Smooth muscle cell (in vitro differentiated cells): ENCODE data around the gene GDF15. TPM values are rescaled to one million over a fixed set of nuclear protein-coding genes. Genes with fewer than 3 reads are reported as not detected.

Experiments used
- DNase-seq: peaks from one replicate; lab custom pipeline; 2025; ENCODE audit not compliant: unreplicated experiment; lab: John Stamatoyannopoulos, UW
- H2AFZ ChIP-seq: fragments of 200-600 bp; sonication (generic); 2 replicates; pipeline ENCODE4 v1.6.0; 2016; ENCODE audit warnings: antibody characterized with exemption, low read depth, mild to moderate bottlenecking
- H3F3A ChIP-seq: fragments of 200-600 bp; sonication (generic); 2 replicates; pipeline ENCODE4 v1.6.0; 2017; ENCODE audit warnings: antibody characterized with exemption, low read depth
- H3K27ac ChIP-seq: fragments of 200-600 bp; sonication (generic); 2 replicates; pipeline ENCODE4 v1.5.1; 2016; ENCODE audit warnings: low read depth, mild to moderate bottlenecking
- H3K27me3 ChIP-seq: fragments of 200-600 bp; sonication (generic); 2 replicates; pipeline ENCODE4 v1.6.1; 2016; ENCODE audit warnings: low read depth, mild to moderate bottlenecking
- H3K36me3 ChIP-seq: fragments of 200-600 bp; sonication (generic); 2 replicates; pipeline ENCODE4 v1.5.1; 2016; ENCODE audit warnings: low read depth
- H3K4me1 ChIP-seq: fragments of 200-600 bp; sonication (generic); 2 replicates; pipeline ENCODE4 v1.5.1; 2016; ENCODE audit warnings: low read depth
- H3K4me2 ChIP-seq: fragments of 200-600 bp; sonication (generic); 2 replicates; pipeline ENCODE4 v1.6.0; 2016; ENCODE audit warnings: mild to moderate bottlenecking
- H3K4me3 ChIP-seq: fragments of 200-600 bp; sonication (generic); 2 replicates; pipeline ENCODE4 v1.5.1; 2016; ENCODE audit warnings: mild to moderate bottlenecking
- H3K79me2 ChIP-seq: fragments of 200-600 bp; sonication (generic); 2 replicates; pipeline ENCODE4 v1.6.0; 2016; ENCODE audit warnings: low read depth, mild to moderate bottlenecking
- H3K9ac ChIP-seq: fragments of 200-600 bp; sonication (generic); 2 replicates; pipeline ENCODE4 v1.6.0; 2016; ENCODE audit warnings: low read depth
- H3K9me3 ChIP-seq: fragments of 200-600 bp; sonication (generic); replicated peaks from 2 replicates; pipeline ENCODE4 v1.5.1; 2016; ENCODE audit warnings: low read depth
- H4K20me1 ChIP-seq: fragments of 200-600 bp; sonication (generic); 2 replicates; pipeline ENCODE4 v1.6.0; 2016; ENCODE audit warnings: low read depth
- WGBS: methylation state at CpG from one replicate; pipeline ENCODE4 v1.1.7; 2016; ENCODE audit warnings: low lambda C conversion rate; 5-methylcytosine and 5-hydroxymethylcytosine counted together
- polyA plus RNA-seq: library from polyadenylated mRNA; unstranded; fragments of >200 nt; fragmentation: Nextera tagmentation; extraction: Ambion mirVana; gene quantifications from 2 replicates; pipeline ENCODE4 v1.2.1, GENCODE V29; 2016
- total RNA-seq: library from RNA; depleted of rRNA; stranded (reverse); fragments of >200 nt; gene quantifications from 2 replicates; pipeline ENCODE4 v1.2.3, GENCODE V29; 2014
- TF ChIP-seq, protein P1 (sequence below): fragments of 200-600 bp; sonication (generic); IDR thresholded peaks from 2 replicates; pipeline ENCODE4 v1.5.1; 2017; ENCODE audit warnings: borderline replicate concordance, mild to moderate bottlenecking, antibody characterized with exemption; ENCODE audit not compliant: insufficient read depth, poor library complexity, severe bottlenecking

The GDF15 gene
- total and polyA plus RNA-seq, 2 experiments from 2014 or later = 30.9 to 42.8 TPM

DNA sequence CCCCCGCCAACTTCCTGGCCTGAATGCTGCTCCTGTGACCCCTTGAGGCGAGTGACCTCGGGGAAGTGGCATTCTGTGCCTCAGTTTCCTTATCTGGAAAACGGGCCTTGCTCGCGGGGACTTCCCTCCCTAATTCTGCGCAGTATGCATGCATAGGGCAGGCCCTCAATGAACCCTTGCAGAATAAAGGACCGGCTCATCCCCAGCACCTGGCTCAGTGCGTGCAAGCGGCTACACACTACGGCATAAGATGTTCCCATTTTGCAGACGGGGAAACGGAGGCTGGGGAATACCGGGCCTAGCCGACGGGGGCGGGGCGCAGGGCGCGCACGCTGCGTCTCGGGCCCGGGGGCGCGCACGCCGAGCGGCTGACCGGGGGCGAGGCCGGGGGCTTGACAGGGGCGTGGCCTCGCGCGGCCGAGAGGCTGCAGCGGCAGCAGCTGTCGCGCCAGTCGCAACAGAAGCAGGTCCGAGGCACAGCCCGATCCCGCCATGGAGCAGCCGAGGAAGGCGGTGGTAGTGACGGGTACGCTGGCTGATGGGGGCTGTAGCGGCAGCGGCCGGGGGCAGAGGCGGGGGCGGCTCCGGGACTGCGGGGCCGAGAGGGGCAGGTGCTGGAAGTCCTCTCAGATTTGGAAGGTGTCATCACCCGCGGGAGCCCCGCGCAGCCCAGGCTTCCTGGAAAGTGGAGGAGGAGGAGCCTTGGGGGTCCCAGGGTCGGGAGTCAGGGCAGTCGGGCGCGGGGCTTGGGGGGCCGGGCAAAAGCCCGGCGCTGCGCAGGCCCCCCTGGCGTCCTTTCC, 45.6 kb upstream of the GDF15 start, which contains the start of gene PGPEP1:
Gene PGPEP1 (plus strand): TSS at position 409 of the 800 bp plus-strand sequence. CDS start 84 bp downstream, at position 493.
- H3K4me1 ChIP-seq = peaks cover 9% of the 10 kb centered on the region
- no peaks in the 10 kb centered on the region for H3K36me3 ChIP-seq
- no peaks in the 10 kb centered on the region for H4K20me1 ChIP-seq
- TF ChIP-seq, protein P1, sequence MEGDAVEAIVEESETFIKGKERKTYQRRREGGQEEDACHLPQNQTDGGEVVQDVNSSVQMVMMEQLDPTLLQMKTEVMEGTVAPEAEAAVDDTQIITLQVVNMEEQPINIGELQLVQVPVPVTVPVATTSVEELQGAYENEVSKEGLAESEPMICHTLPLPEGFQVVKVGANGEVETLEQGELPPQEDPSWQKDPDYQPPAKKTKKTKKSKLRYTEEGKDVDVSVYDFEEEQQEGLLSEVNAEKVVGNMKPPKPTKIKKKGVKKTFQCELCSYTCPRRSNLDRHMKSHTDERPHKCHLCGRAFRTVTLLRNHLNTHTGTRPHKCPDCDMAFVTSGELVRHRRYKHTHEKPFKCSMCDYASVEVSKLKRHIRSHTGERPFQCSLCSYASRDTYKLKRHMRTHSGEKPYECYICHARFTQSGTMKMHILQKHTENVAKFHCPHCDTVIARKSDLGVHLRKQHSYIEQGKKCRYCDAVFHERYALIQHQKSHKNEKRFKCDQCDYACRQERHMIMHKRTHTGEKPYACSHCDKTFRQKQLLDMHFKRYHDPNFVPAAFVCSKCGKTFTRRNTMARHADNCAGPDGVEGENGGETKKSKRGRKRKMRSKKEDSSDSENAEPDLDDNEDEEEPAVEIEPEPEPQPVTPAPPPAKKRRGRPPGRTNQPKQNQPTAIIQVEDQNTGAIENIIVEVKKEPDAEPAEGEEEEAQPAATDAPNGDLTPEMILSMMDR = no peak
- H3K9ac ChIP-seq = peak within 1 kb of the TSS; percentile 58
- H2AFZ ChIP-seq = peak within 1 kb of the TSS; percentile 79
- no peaks in the 10 kb centered on the region for H3K27me3 ChIP-seq
- H3K4me3 ChIP-seq = peak within 1 kb of the TSS; percentile 83
- H3F3A ChIP-seq = no peaks in the 10 kb centered on the region
- H3K9me3 ChIP-seq = no peaks in the 10 kb centered on the region
- peak within 1 kb of the TSS; percentile 96 for H3K4me2 ChIP-seq
- WGBS = 13% methylated on average over 39 of the region's 69 CpGs
- H3K79me2 ChIP-seq = no peaks in the 10 kb centered on the region
- peak; percentile 5 for DNase-seq
- no peak within 1 kb of the TSS for H3K27ac ChIP-seq

DNA sequence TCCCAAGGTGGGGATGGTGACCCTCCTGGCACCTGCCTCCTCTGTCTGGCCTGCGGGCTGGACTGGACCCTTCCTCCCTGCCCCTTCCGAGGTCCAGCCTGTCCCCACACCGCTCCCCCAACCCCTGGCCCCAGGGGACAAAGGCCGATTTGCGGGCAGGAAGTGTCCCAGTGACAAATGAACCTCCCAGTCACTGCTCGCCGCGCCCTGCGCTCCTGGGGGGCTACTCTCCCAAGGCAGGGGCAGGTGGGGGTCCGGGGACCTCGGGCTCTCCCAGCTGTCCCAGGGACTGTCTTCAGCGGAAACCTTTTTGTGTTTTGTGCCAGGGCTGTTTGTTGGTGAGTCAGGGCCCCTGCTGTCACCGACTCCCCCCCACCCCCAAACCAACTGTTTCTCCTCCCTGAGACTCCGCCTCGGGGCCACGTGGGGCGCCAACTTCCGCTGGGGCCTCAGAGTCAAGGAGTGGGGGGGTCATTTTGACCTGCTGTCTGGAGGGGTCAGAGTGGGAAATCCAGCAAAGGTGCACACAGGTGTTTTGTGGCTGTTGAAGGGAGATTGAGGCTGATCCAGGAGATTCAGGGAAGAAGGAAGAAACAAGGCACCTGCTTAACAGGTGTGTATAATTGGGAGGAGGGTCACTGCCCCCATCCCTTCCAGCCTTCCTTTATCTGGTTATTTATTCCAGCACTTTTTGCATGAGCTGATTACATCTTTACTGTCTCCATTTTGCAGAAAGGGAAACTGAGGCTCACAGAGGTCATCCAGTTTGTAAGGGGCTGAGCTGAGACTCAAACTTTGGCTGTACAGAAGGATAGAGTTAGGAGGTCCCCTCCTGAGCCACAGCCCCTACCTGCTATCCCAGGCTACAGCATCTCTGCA, 44.7 kb upstream of the GDF15 start:
- 4% methylated on average over 13 of the region's 18 CpGs for WGBS
- DNase-seq = peak; percentile 5
- no peaks in the 10 kb centered on the region for H3K9me3 ChIP-seq
- TF ChIP-seq, protein P1 = no peak
- H2AFZ ChIP-seq = peak overlapping the region; percentile 79
- H3K79me2 ChIP-seq = no peaks in the 10 kb centered on the region
- peak overlapping the region; percentile 83 for H3K4me3 ChIP-seq
- no peak overlapping the region for H3K27ac ChIP-seq
- H3K4me2 ChIP-seq = peak overlapping the region; percentile 96
- H3F3A ChIP-seq = no peaks in the 10 kb centered on the region
- no peaks in the 10 kb centered on the region for H4K20me1 ChIP-seq
- H3K9ac ChIP-seq = peak overlapping the region; percentile 58
- H3K36me3 ChIP-seq = no peaks in the 10 kb centered on the region
- peaks cover 9% of the 10 kb centered on the region for H3K4me1 ChIP-seq
- H3K27me3 ChIP-seq = no peaks in the 10 kb centered on the region

DNA sequence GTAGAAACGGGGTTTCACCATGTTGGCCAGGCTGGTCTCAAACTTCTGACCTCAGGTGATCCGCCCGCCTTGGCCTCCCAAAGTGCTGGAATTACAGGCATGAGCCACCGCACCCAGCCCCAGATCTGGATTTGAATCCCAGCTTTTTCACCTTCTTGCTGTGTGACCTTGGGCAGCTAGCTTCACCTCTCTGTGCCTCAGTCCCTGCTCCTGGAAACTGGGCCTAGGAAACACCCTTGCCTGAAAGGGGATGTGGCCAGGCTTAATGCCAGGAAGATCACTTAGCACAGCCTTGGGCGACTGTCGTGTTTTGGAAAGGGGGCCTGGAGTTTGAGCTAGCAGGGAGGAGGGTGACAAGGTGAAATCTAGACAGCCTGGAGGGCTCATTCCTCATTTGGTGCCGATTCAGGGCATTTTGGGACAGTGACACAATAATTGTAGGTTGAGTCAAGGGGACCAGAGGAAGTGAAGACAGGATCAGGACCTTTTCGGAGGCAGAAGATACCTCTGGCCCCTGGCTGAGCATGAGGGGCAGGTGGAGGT, 43.8 kb upstream of the GDF15 start:
- Histone ChIP-seq H3K9me3 (no peaks in the 10 kb centered on the region), H3K4me3 (no peak overlapping the region), H3K4me2 (no peak overlapping the region), H2AFZ (no peak overlapping the region), H3K27ac (no peak overlapping the region), H3K27me3 (no peaks in the 10 kb centered on the region), H3K4me1 (peaks cover 9% of the 10 kb centered on the region), H3K36me3 (no peaks in the 10 kb centered on the region), H3K79me2 (no peaks in the 10 kb centered on the region), H3F3A (no peaks in the 10 kb centered on the region), H4K20me1 (no peaks in the 10 kb centered on the region), H3K9ac (no peak overlapping the region)
- DNase-seq = no peak
- TF ChIP-seq, protein P1 = no peak
- WGBS = 88% methylated on average over 8 of the region's 8 CpGs
